Spleen (tissue), 7 donors: Measurements from ENCODE around the gene USF3.

ENCODE experiments used
- CTCF ChIP-seq, 11 experiments: fragments of 200-600 bp in 7 of 11; fragments of 450-650 bp in 4 of 11; sonication (generic) in 4 of 11; IDR thresholded peaks in 8 of 11; conservative IDR thresholded peaks in 3 of 11; 1 replicate in 7 of 11; 2 replicates in 4 of 11; pipeline versions ENCODE4 v1.4.0 to v1.8.0; 2016 to 2021; ENCODE audit warnings: antibody characterized with exemption in 11 of 11, inconsistent platforms in 4 of 11, mild to moderate bottlenecking in 1 of 11
- POLR2A ChIP-seq, 3 donors: fragments of 450-650 bp; IDR thresholded peaks; one replicate each; pipeline ENCODE4 v1.5.1; 2017; ENCODE audit warnings: antibody characterized with exemption in 3 of 3, mild to moderate bottlenecking in 1 of 3
- donor health status: DM: no; HTN: no; CAD: no; lungs with moderate emphysema.
- donor health status: DM: no; HTN: no; CAD: no.
- donor health status: DM: no; HTN: no; CAD: no.

GRCh38 chr3:113601240-113601639, 95.2 kb downstream of the USF3 start:
- no peak for TF ChIP-seq CTCF (IDR thresholded peaks at IDR 0.05 in 8 of 11, conservative IDR thresholded peaks at IDR 0.05 in 3 of 11)
- no peak for TF ChIP-seq POLR2A (IDR thresholded peaks at IDR 0.05)
